ENCODE measurements around the gene KTN1. TPM values are rescaled to one million over a fixed set of nuclear protein-coding genes. Genes with fewer than 3 reads are reported as not detected.

The KTN1 gene
- total RNA-seq, 1 experiment from 2014 or later = 138 TPM

DNA sequence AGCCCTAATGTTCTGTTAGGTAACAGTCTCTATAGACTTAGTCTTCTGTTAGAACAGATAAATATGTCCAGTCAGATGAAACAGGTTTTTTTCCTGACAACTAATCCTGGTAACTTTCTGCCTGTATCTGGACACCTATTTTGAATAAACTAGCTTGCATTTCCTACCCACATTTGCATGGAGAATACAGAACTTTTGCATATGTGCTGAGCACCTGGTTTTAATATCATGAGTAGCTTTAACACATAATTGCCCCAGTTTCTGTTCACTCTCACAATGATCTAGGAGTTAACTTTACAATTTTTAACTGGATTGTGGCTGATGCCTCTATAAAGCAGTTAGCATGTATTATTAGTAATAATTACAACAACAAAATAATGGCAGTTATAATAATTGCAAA, 111.7 kb downstream of the KTN1 start:
- POLR2A ChIA-PET = no interaction called here

DNA sequence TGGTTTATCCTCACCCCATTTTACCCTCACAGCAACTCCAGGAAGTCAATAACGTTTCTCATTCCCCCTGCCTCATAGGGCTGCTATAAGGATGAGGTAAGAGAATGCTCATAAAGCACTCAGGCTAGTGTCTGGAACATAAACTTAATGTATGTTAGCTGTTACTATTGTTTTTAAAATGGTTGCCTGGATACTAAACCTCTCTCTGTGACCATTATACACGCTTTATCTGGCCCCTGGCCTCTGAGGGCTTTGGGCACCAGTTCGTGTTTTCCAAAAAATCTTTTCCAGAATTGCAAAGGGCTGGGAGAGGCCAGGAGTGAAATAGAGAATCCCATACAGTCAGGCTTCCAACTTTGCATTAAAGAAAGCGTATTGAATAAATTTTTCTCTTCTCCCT, 113.9 kb downstream of the KTN1 start:
- Mint-ChIP-seq H3K9me3 (ENCODE audit: unreplicated experiment) (no peaks in the 10 kb centered on the region), H3K27me3 (ENCODE audit: insufficient read depth, unreplicated experiment) (no peaks in the 10 kb centered on the region), H3K4me1 (ENCODE audit: low read depth, unreplicated experiment) (peaks cover 21% of the 10 kb centered on the region), H3K36me3 (ENCODE audit: insufficient read depth, unreplicated experiment) (peaks cover 14% of the 10 kb centered on the region), H3K27ac (ENCODE audit: unreplicated experiment) (no peak overlapping the region), H3K4me3 (ENCODE audit: unreplicated experiment) (no peak overlapping the region)
- Histone ChIP-seq H3K9me3 (no peaks in the 10 kb centered on the region), H3K4me1 (peaks cover 24% of the 10 kb centered on the region), H3K36me3 (ENCODE audit: control insufficient read depth, insufficient read depth, low read length) (no peaks in the 10 kb centered on the region), H3K4me3 (ENCODE audit: low read depth, low read length) (no peak overlapping the region), H3K27me3 (replicated peaks; ENCODE audit: control insufficient read depth, insufficient read depth, low read length) (no peaks in the 10 kb centered on the region)
- POLR2A ChIA-PET = no interaction called here
- TF ChIP-seq, protein P1, sequence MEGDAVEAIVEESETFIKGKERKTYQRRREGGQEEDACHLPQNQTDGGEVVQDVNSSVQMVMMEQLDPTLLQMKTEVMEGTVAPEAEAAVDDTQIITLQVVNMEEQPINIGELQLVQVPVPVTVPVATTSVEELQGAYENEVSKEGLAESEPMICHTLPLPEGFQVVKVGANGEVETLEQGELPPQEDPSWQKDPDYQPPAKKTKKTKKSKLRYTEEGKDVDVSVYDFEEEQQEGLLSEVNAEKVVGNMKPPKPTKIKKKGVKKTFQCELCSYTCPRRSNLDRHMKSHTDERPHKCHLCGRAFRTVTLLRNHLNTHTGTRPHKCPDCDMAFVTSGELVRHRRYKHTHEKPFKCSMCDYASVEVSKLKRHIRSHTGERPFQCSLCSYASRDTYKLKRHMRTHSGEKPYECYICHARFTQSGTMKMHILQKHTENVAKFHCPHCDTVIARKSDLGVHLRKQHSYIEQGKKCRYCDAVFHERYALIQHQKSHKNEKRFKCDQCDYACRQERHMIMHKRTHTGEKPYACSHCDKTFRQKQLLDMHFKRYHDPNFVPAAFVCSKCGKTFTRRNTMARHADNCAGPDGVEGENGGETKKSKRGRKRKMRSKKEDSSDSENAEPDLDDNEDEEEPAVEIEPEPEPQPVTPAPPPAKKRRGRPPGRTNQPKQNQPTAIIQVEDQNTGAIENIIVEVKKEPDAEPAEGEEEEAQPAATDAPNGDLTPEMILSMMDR (IDR thresholded peaks at IDR 0.05; ENCODE audit: insufficient read depth in 1 of 2, low read depth in 1 of 2, low read length in 1 of 2, severe bottlenecking in 1 of 2, unreplicated experiment in 1 of 2) = no peak
- CTCF ChIA-PET = no interaction called here
- intact Hi-C loops (cut with micrococcal nuclease; ENCODE audit: unreplicated experiment) = no loop called here
- no peak for DNase-seq
- BruUV-seq (replicated peaks) = no TSS peak

More for the DNA sequence above, 111.7 kb downstream of the KTN1 start:
- DNase-seq = no peak
- no peak overlapping the region for H3K27ac Mint-ChIP-seq (ENCODE audit: unreplicated experiment)
- H3K27me3 Mint-ChIP-seq (ENCODE audit: insufficient read depth, unreplicated experiment) = no peaks in the 10 kb centered on the region
- Histone ChIP-seq H3K36me3 (ENCODE audit: control insufficient read depth, insufficient read depth, low read length) (no peaks in the 10 kb centered on the region), H3K4me3 (ENCODE audit: low read depth, low read length) (no peak overlapping the region), H3K4me1 (peaks cover 3% of the 10 kb centered on the region), H3K9me3 (no peaks in the 10 kb centered on the region), H3K27me3 (replicated peaks; ENCODE audit: control insufficient read depth, insufficient read depth, low read length) (no peaks in the 10 kb centered on the region)
- H3K36me3 Mint-ChIP-seq (ENCODE audit: insufficient read depth, unreplicated experiment) = peaks cover 9% of the 10 kb centered on the region
- no peak overlapping the region for H3K4me3 Mint-ChIP-seq (ENCODE audit: unreplicated experiment)
- no peaks in the 10 kb centered on the region for H3K4me1 Mint-ChIP-seq (ENCODE audit: low read depth, unreplicated experiment)
- TF ChIP-seq, protein P1 (IDR thresholded peaks at IDR 0.05; ENCODE audit: insufficient read depth in 1 of 2, low read depth in 1 of 2, low read length in 1 of 2, severe bottlenecking in 1 of 2, unreplicated experiment in 1 of 2) = no peak
- BruUV-seq (replicated peaks) = no TSS peak
- intact Hi-C loops (cut with micrococcal nuclease; ENCODE audit: unreplicated experiment) = no loop called here
- no peaks in the 10 kb centered on the region for H3K9me3 Mint-ChIP-seq (ENCODE audit: unreplicated experiment)
- CTCF ChIA-PET = no interaction called here

DNA sequence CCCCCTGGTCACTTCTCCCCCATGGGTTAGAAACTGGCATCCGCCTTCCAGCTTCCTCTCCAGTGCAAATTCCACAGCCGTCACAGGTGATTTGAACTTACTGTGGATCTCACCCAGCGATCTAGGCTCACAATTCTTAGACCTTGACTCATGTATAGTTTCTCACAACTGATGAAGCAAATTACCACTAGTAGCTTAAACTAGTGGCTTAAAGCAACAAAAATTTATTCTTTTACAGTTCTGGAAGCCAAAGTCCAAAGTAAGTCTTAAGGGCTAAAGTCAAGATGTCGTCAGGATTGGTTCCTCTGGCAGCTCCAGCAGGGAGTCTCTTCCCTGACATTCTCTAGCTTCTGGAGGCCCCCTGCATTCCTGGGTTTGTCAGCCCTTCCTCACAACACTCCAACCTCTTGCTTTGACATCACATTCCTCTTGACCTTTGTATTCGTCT, 117.4 kb downstream of the KTN1 start:
- TF ChIP-seq, protein P1 (IDR thresholded peaks at IDR 0.05; ENCODE audit: insufficient read depth in 1 of 2, low read depth in 1 of 2, low read length in 1 of 2, severe bottlenecking in 1 of 2, unreplicated experiment in 1 of 2) = no peak
- Mint-ChIP-seq H3K9me3 (ENCODE audit: unreplicated experiment) (no peaks in the 10 kb centered on the region), H3K36me3 (ENCODE audit: insufficient read depth, unreplicated experiment) (peaks cover 9% of the 10 kb centered on the region), H3K27ac (ENCODE audit: unreplicated experiment) (peak overlapping the region; percentile 93), H3K4me1 (ENCODE audit: low read depth, unreplicated experiment) (peaks cover 27% of the 10 kb centered on the region), H3K27me3 (ENCODE audit: insufficient read depth, unreplicated experiment) (no peaks in the 10 kb centered on the region), H3K4me3 (ENCODE audit: unreplicated experiment) (peak overlapping the region; percentile 57)
- POLR2A ChIA-PET = no interaction called here
- Histone ChIP-seq H3K27me3 (replicated peaks; ENCODE audit: control insufficient read depth, insufficient read depth, low read length) (no peaks in the 10 kb centered on the region), H3K4me3 (ENCODE audit: low read depth, low read length) (no peak overlapping the region), H3K9me3 (no peaks in the 10 kb centered on the region), H3K4me1 (peaks cover 33% of the 10 kb centered on the region), H3K36me3 (ENCODE audit: control insufficient read depth, insufficient read depth, low read length) (no peaks in the 10 kb centered on the region)
- BruUV-seq (replicated peaks) = no TSS peak
- intact Hi-C loops (cut with micrococcal nuclease; ENCODE audit: unreplicated experiment) = loop anchor here (1.0 kb wide), 1 partner anchor 9 kb away; no protein-coding TSS in a partner anchor
- DNase-seq = peak; percentile 67 to 84
- CTCF ChIA-PET = interaction anchor here (0.6 kb wide), 1 partner anchor 286 kb away, joined by 3 read pairs; the partner anchor contains the start of gene ATG14
